ENCODE data around the gene SMAD4. TPM values are rescaled to one million over a fixed set of nuclear protein-coding genes. Genes with fewer than 3 reads are reported as not detected.

SMAD4 gene
- total RNA-seq, 1 experiment from 2014 or later = 60.7 TPM

DNA sequence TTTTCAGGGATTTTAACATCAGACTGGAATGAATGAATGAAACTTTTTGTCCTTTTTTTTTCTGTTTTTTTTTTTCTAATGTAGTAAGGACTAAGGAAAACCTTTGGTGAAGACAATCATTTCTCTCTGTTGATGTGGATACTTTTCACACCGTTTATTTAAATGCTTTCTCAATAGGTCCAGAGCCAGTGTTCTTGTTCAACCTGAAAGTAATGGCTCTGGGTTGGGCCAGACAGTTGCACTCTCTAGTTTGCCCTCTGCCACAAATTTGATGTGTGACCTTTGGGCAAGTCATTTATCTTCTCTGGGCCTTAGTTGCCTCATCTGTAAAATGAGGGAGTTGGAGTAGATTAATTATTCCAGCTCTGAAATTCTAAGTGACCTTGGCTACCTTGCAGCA is 53.4 kb downstream of the SMAD4 start:
- Histone ChIP-seq H3K9me3 (ENCODE audit: insufficient read depth, low read depth) (peaks cover 13% of the 10 kb centered on the region), H3K27me3 (ENCODE audit: insufficient read depth, low read depth) (no peaks in the 10 kb centered on the region), H3K4me1 (replicated peaks; ENCODE audit: insufficient read depth) (peaks cover 28% of the 10 kb centered on the region), H3K79me2 (ENCODE audit: low read depth) (no peaks in the 10 kb centered on the region), H3K4me2 (peak overlapping the region; percentile 3), H2AFZ (no peak overlapping the region), H3K27ac (peak overlapping the region; percentile 92), H4K20me1 (ENCODE audit: insufficient read depth) (no peaks in the 10 kb centered on the region), H3F3A (ENCODE audit: insufficient read depth, low read depth) (peaks cover 23% of the 10 kb centered on the region), H3K9me2 (ENCODE audit: insufficient read depth) (no peaks in the 10 kb centered on the region; the same call in 1 of the 2 replicates), H3K36me3 (ENCODE audit: low read depth) (peaks cover 31% of the 10 kb centered on the region), H3K4me3 (no peak overlapping the region)
- BruUV-seq (replicated peaks) = no TSS peak
- DNase-seq = peak in 1 of 2 experiments; percentile 51
- intact Hi-C loops (cut with micrococcal nuclease; ENCODE audit: unreplicated experiment) = no loop called here
- ChIA-PET POLR2A (ENCODE audit: unreplicated experiment) (interaction anchor here (0.8 kb wide), 1 partner anchor 18 kb away, joined by 16 read pairs; no protein-coding TSS in a partner anchor), CTCF (no interaction called here)
- TF ChIP-seq EZH2 (IDR thresholded peaks at IDR 0.05; ENCODE audit: low read depth) (no peak), CTCF (conservative IDR thresholded peaks at IDR 0.05) (no peak)

DNA sequence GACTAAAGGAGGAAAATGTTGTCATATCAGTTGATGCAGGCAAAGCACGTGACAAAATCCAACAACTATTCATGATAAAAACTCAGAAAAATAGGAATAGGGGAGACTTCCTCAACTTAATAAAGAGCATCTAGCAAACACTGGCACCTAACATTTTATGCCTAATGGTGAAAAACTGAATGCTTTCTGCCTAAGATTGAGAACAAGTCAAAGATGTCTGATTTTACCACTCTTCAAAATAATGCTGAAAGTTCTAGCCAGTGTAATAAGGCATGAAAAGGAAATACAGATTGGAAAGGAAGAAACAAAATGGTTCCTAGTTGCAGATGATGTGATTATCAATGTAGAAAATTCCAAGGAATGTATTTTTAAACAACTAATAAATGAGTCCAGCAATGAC is 58.4 kb downstream of the SMAD4 start:
- CTCF ChIA-PET = no interaction called here
- BruUV-seq (replicated peaks) = no TSS peak
- TF ChIP-seq CTCF (conservative IDR thresholded peaks at IDR 0.05) (no peak), EZH2 (IDR thresholded peaks at IDR 0.05; ENCODE audit: low read depth) (no peak)

DNA sequence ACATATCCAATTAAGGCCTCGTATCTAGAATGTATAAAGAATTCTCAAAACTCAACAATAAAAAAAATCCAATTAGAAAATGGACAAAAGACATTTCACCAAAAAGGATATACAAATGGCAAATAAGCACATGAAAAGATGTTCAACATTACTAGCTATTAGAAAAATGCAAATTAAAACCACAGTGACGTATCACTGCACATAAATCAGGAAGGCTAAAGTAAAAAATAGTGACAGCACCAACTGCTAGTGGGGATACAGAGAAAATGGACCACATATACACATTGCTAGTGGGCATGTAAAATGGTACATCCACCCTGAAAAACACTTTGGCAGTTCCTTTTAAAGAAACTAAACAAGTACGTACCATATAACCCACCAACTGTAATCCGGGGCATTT is 59.7 kb downstream of the SMAD4 start:
- Histone ChIP-seq H3K9me2 (ENCODE audit: insufficient read depth) (no peaks in the 10 kb centered on the region; the same call in 1 of the 2 replicates), H3K4me2 (no peak overlapping the region), H3K36me3 (ENCODE audit: low read depth) (peaks cover 20% of the 10 kb centered on the region), H3K4me3 (no peak overlapping the region), H2AFZ (no peak overlapping the region), H4K20me1 (ENCODE audit: insufficient read depth) (no peaks in the 10 kb centered on the region), H3K27ac (no peak overlapping the region), H3K4me1 (replicated peaks; ENCODE audit: insufficient read depth) (no peaks in the 10 kb centered on the region), H3K27me3 (ENCODE audit: insufficient read depth, low read depth) (no peaks in the 10 kb centered on the region), H3K79me2 (ENCODE audit: low read depth) (no peaks in the 10 kb centered on the region), H3K9me3 (ENCODE audit: insufficient read depth, low read depth) (peaks cover 20% of the 10 kb centered on the region), H3F3A (ENCODE audit: insufficient read depth, low read depth) (no peaks in the 10 kb centered on the region)
- ChIA-PET CTCF (no interaction called here), POLR2A (ENCODE audit: unreplicated experiment) (no interaction called here)
- intact Hi-C loops (cut with micrococcal nuclease; ENCODE audit: unreplicated experiment) = no loop called here
- no TSS peak for BruUV-seq (replicated peaks)
- no peak for DNase-seq
- no peak for TF ChIP-seq CTCF (conservative IDR thresholded peaks at IDR 0.05)
- TF ChIP-seq EZH2 (IDR thresholded peaks at IDR 0.05; ENCODE audit: low read depth) = no peak

More for the DNA sequence above, 58.4 kb downstream of the SMAD4 start:
- Histone ChIP-seq H3K4me3 (no peak overlapping the region), H3K4me1 (replicated peaks; ENCODE audit: insufficient read depth) (peaks cover 9% of the 10 kb centered on the region), H3K36me3 (ENCODE audit: low read depth) (peaks cover 20% of the 10 kb centered on the region), H3F3A (ENCODE audit: insufficient read depth, low read depth) (peaks cover 5% of the 10 kb centered on the region; the same call in 1 of the 2 replicates), H3K27me3 (ENCODE audit: insufficient read depth, low read depth) (no peaks in the 10 kb centered on the region), H3K27ac (no peak overlapping the region), H3K79me2 (ENCODE audit: low read depth) (no peaks in the 10 kb centered on the region), H3K4me2 (no peak overlapping the region), H2AFZ (no peak overlapping the region), H3K9me3 (ENCODE audit: insufficient read depth, low read depth) (peaks cover 20% of the 10 kb centered on the region), H3K9me2 (ENCODE audit: insufficient read depth) (no peaks in the 10 kb centered on the region; the same call in 1 of the 2 replicates), H4K20me1 (ENCODE audit: insufficient read depth) (no peaks in the 10 kb centered on the region)
- intact Hi-C loops (cut with micrococcal nuclease; ENCODE audit: unreplicated experiment) = no loop called here
- POLR2A ChIA-PET (ENCODE audit: unreplicated experiment) = no interaction called here
- no peak for DNase-seq
